C4-2B (cell line): ENCODE results near the gene INAVA.

ENCODE experiments used
- CTCF ChIP-seq: fragments of 450-650 bp; conservative IDR thresholded peaks from 2 replicates; pipeline ENCODE4 v1.5.1; 2017; ENCODE audit warnings: mild to moderate bottlenecking
- ZFX ChIP-seq: fragments of 450-650 bp; IDR thresholded peaks from 2 replicates; pipeline ENCODE4 v1.6.1; 2017

DNA sequence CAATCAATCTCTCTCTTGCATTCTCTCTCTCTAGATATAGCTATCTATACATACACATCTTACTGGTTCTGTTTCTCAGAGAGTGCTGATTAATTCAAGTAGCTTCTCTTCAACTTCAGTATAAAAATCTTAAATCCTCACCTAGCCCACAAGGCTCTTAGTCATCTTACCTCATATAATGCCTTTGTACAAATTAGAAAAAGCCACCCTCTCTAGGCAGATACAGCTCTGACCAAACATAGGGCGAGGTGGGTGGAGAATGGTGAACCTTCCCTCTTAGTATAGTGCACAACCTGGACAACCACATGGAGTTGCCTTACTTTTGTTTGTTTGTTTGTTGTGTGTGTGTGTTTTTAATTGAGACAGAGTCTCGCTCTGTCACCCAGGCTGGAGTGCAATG, 5.1 kb upstream of the INAVA start:
- TF ChIP-seq CTCF (no peak), ZFX (no peak)
